ENCODE measurements around the gene MIF. TPM values are rescaled to one million over a fixed set of nuclear protein-coding genes. Genes with fewer than 3 reads are reported as not detected.

The MIF gene
- total and polyA plus RNA-seq, 7 experiments from 2014 or later, result 179 to 1,099 (median 211) TPM

- DNase-seq (no peak), ATAC-seq (no peak)
- ChIA-PET CTCF (no interaction called here), POLR2A (interaction anchor here (3.7 to 3.9 kb wide), 2 partner anchors 15 to 17 kb away, joined by 17 to 67 read pairs; no protein-coding TSS in a partner anchor)
- peak overlapping the region; percentile 51 to 97 (median 94) for H3K4me3 Mint-ChIP-seq
- intact Hi-C loops (cut with micrococcal nuclease), result no loop called here
- Histone ChIP-seq H3K9me3 (ENCODE audit: control insufficient read depth in 2 of 3, low read length in 3 of 3) (no peaks in the 10 kb centered on the region), H3K4me1 (ENCODE audit: control insufficient read depth in 2 of 2, insufficient read depth in 2 of 2, low read length in 2 of 2) (peaks cover 16% of the 10 kb centered on the region in 2 donors), H3K4me3 (ENCODE audit: low read length) (no peak overlapping the region), H3K36me3 (ENCODE audit: control insufficient read depth in 2 of 3, insufficient read depth in 3 of 3, low read length in 3 of 3) (peaks cover 0 to 34% (median 0%) of the 10 kb centered on the region in 3 experiments), H3K27me3 (ENCODE audit: control insufficient read depth in 2 of 2, insufficient read depth in 2 of 2, low read length in 2 of 2) (no peaks in the 10 kb centered on the region), H3K27ac (ENCODE audit: low read depth, low read length) (peak overlapping the region; percentile 93)
- H3K27ac Mint-ChIP-seq, result peak overlapping the region in 5 of 9 donors; percentile 14 to 97 (median 89)
- peaks cover 12 to 39% (median 30%) of the 10 kb centered on the region in 7 donors for H3K4me1 Mint-ChIP-seq
- peaks cover 0 to 40% (median 17%) of the 10 kb centered on the region in 5 donors for H3K36me3 Mint-ChIP-seq
- H3K27me3 Mint-ChIP-seq, result peaks cover 0 to 3% (median 0%) of the 10 kb centered on the region in 5 donors
- H3K9me3 Mint-ChIP-seq, result peaks cover 0 to 9% (median 0%) of the 10 kb centered on the region in 11 donors
Observed at GRCh38 chr22:23896166-23896522, 2.0 kb downstream of the MIF start.

- peak overlapping the region in 2 of 9 donors; percentile 32 to 47 for H3K27ac Mint-ChIP-seq
- peaks cover 0 to 9% (median 0%) of the 10 kb centered on the region in 11 donors for H3K9me3 Mint-ChIP-seq
- no peaks in the 10 kb centered on the region for H3K9me3 ChIP-seq (ENCODE audit: control insufficient read depth in 2 of 3, low read length in 3 of 3)
- H3K36me3 ChIP-seq (ENCODE audit: control insufficient read depth in 2 of 3, insufficient read depth in 3 of 3, low read length in 3 of 3), result peaks cover 0 to 34% (median 0%) of the 10 kb centered on the region in 3 experiments
- intact Hi-C loops (cut with micrococcal nuclease), result no loop called here
- no peaks in the 10 kb centered on the region for H3K27me3 ChIP-seq (ENCODE audit: control insufficient read depth in 2 of 2, insufficient read depth in 2 of 2, low read length in 2 of 2)
- no peak for DNase-seq
- H3K27ac ChIP-seq (ENCODE audit: low read depth, low read length), result no peak overlapping the region
- peaks cover 0 to 3% (median 0%) of the 10 kb centered on the region in 5 donors for H3K27me3 Mint-ChIP-seq
- ChIA-PET POLR2A (interaction anchor here (3.7 kb wide), 1 partner anchor 17 kb away, joined by 17 read pairs; no protein-coding TSS in a partner anchor), CTCF (no interaction called here)
- H3K4me3 ChIP-seq (ENCODE audit: low read length), result no peak overlapping the region
- peaks cover 12 to 39% (median 30%) of the 10 kb centered on the region in 7 donors for H3K4me1 Mint-ChIP-seq
- peaks cover 16% of the 10 kb centered on the region in 2 donors for H3K4me1 ChIP-seq (ENCODE audit: control insufficient read depth in 2 of 2, insufficient read depth in 2 of 2, low read length in 2 of 2)
- H3K36me3 Mint-ChIP-seq, result peaks cover 0 to 40% (median 17%) of the 10 kb centered on the region in 5 donors
- H3K4me3 Mint-ChIP-seq, result peak overlapping the region in 7 of 10 donors; percentile 42 to 96 (median 60)
- ATAC-seq, result no peak
Observed at GRCh38 chr22:23896523-23897186, 2.5 kb downstream of the MIF start.

GRCh38 chr22:23897320-23897719 is 3.1 kb downstream of the MIF start:
- Histone ChIP-seq H3K4me1 (ENCODE audit: control insufficient read depth in 2 of 2, insufficient read depth in 2 of 2, low read length in 2 of 2) (peaks cover 16% of the 10 kb centered on the region in 2 donors), H3K36me3 (ENCODE audit: control insufficient read depth in 2 of 3, insufficient read depth in 3 of 3, low read length in 3 of 3) (peaks cover 0 to 34% (median 0%) of the 10 kb centered on the region in 3 experiments), H3K4me3 (ENCODE audit: low read length) (no peak overlapping the region), H3K27ac (ENCODE audit: low read depth, low read length) (no peak overlapping the region), H3K27me3 (ENCODE audit: control insufficient read depth in 2 of 2, insufficient read depth in 2 of 2, low read length in 2 of 2) (no peaks in the 10 kb centered on the region), H3K9me3 (ENCODE audit: control insufficient read depth in 2 of 3, low read length in 3 of 3) (no peaks in the 10 kb centered on the region)
- intact Hi-C loops (cut with micrococcal nuclease), result no loop called here
- Mint-ChIP-seq H3K36me3 (peaks cover 0 to 40% (median 17%) of the 10 kb centered on the region in 5 donors), H3K4me3 (peak overlapping the region in 6 of 10 donors; percentile 42 to 72 (median 54)), H3K9me3 (peaks cover 0 to 9% (median 0%) of the 10 kb centered on the region in 11 donors), H3K27me3 (peaks cover 0 to 3% (median 0%) of the 10 kb centered on the region in 5 donors), H3K27ac (peak overlapping the region in 2 of 9 donors; percentile 47 to 48), H3K4me1 (peaks cover 12 to 36% (median 28%) of the 10 kb centered on the region in 7 donors)
- no peak for DNase-seq
- ChIA-PET CTCF (no interaction called here), POLR2A (interaction anchor here (3.7 kb wide), 1 partner anchor 16 kb away, joined by 17 read pairs; no protein-coding TSS in a partner anchor)
- no peak for ATAC-seq

GRCh38 chr22:23898006-23898974 is 4.1 kb downstream of the MIF start:
- H3K36me3 Mint-ChIP-seq, result peaks cover 0 to 40% (median 17%) of the 10 kb centered on the region in 5 donors
- intact Hi-C loops (cut with micrococcal nuclease), result no loop called here
- Histone ChIP-seq H3K4me1 (ENCODE audit: control insufficient read depth in 2 of 2, insufficient read depth in 2 of 2, low read length in 2 of 2) (peaks cover 14 to 15% of the 10 kb centered on the region in 2 donors), H3K27ac (ENCODE audit: low read depth, low read length) (no peak overlapping the region), H3K36me3 (ENCODE audit: control insufficient read depth in 2 of 3, insufficient read depth in 3 of 3, low read length in 3 of 3) (peaks cover 0 to 34% (median 0%) of the 10 kb centered on the region in 3 experiments), H3K27me3 (ENCODE audit: control insufficient read depth in 2 of 2, insufficient read depth in 2 of 2, low read length in 2 of 2) (no peaks in the 10 kb centered on the region), H3K4me3 (ENCODE audit: low read length) (no peak overlapping the region), H3K9me3 (ENCODE audit: control insufficient read depth in 2 of 3, low read length in 3 of 3) (no peaks in the 10 kb centered on the region)
- H3K27me3 Mint-ChIP-seq, result peaks cover 0 to 3% (median 0%) of the 10 kb centered on the region in 5 donors
- H3K9me3 Mint-ChIP-seq, result peaks cover 0 to 9% (median 0%) of the 10 kb centered on the region in 11 donors
- peak overlapping the region in 2 of 9 donors; percentile 59 to 72 for H3K27ac Mint-ChIP-seq
- H3K4me3 Mint-ChIP-seq, result peak overlapping the region in 3 of 10 donors; percentile 25 to 51 (median 50)
- ATAC-seq, result no peak
- ChIA-PET CTCF (interaction anchor here (0.6 kb wide), 1 partner anchor 314 kb away, joined by 3 read pairs; no protein-coding TSS in a partner anchor), POLR2A (interaction anchor here (0.7 to 3.7 kb wide), 2 partner anchors 15 to 140 kb away, joined by 3 to 17 read pairs; no protein-coding TSS in a partner anchor)
- peaks cover 4 to 27% (median 20%) of the 10 kb centered on the region in 7 donors for H3K4me1 Mint-ChIP-seq
- DNase-seq, result no peak

GRCh38 chr22:23899042-23899745 is 5.0 kb downstream of the MIF start:
- Histone ChIP-seq H3K4me3 (ENCODE audit: low read length) (no peak overlapping the region), H3K4me1 (ENCODE audit: control insufficient read depth in 2 of 2, insufficient read depth in 2 of 2, low read length in 2 of 2) (peaks cover 9 to 10% of the 10 kb centered on the region in 2 donors), H3K9me3 (ENCODE audit: control insufficient read depth in 2 of 3, low read length in 3 of 3) (no peaks in the 10 kb centered on the region), H3K27ac (ENCODE audit: low read depth, low read length) (no peak overlapping the region), H3K36me3 (ENCODE audit: control insufficient read depth in 2 of 3, insufficient read depth in 3 of 3, low read length in 3 of 3) (peaks cover 0 to 34% (median 0%) of the 10 kb centered on the region in 3 experiments), H3K27me3 (ENCODE audit: control insufficient read depth in 2 of 2, insufficient read depth in 2 of 2, low read length in 2 of 2) (no peaks in the 10 kb centered on the region)
- H3K36me3 Mint-ChIP-seq, result peaks cover 0 to 40% (median 17%) of the 10 kb centered on the region in 5 donors
- peaks cover 0 to 4% (median 0%) of the 10 kb centered on the region in 5 donors for H3K27me3 Mint-ChIP-seq
- ChIA-PET POLR2A (interaction anchor here (0.7 to 3.7 kb wide), 2 partner anchors 14 to 140 kb away, joined by 3 to 17 read pairs; no protein-coding TSS in a partner anchor), CTCF (interaction anchor here (0.6 to 1.5 kb wide), 2 partner anchors 8 to 57 kb away, joined by 3 read pairs; no protein-coding TSS in a partner anchor)
- H3K9me3 Mint-ChIP-seq, result peaks cover 0 to 9% (median 0%) of the 10 kb centered on the region in 11 donors
- ATAC-seq (no peak), DNase-seq (no peak)
- intact Hi-C loops (cut with micrococcal nuclease), result no loop called here
- peak overlapping the region in 1 of 10 donors; percentile 8 for H3K4me3 Mint-ChIP-seq
- H3K27ac Mint-ChIP-seq, result peak overlapping the region in 4 of 9 donors; percentile 6 to 72 (median 63)
- peaks cover 5 to 20% (median 14%) of the 10 kb centered on the region in 7 donors for H3K4me1 Mint-ChIP-seq

Measured in naive thymus-derived CD4-positive, alpha-beta T cell (primary cell).